ENCODE data around the gene ENGASE.

GRCh38 chr17:79075446-79075750 is 774 bp downstream of the ENGASE start:
- TF ChIP-seq CTCF (IDR thresholded peaks at IDR 0.05; ENCODE audit: low read length) (no peak), EZH2 (IDR thresholded peaks at IDR 0.05; ENCODE audit: borderline replicate concordance, low read length) (no peak)

All from OCI-LY1 (cell line).